ENCODE measurements around the gene FAM193A. TPM values are rescaled to one million over a fixed set of nuclear protein-coding genes. Genes with fewer than 3 reads are reported as not detected.

Gene FAM193A
- polyA plus RNA-seq, 1 donor (not counting 4 experiments of a cell fraction or from before 2014, with no cell fraction given) = 3.6 TPM

GRCh38 chr4:2574863-2575262 is 38.4 kb downstream of the FAM193A start:
- no peak overlapping the region for H3K9ac ChIP-seq (ENCODE audit: control insufficient read depth, extremely low read depth, insufficient read depth, low read length)
- no peaks in the 10 kb centered on the region for H3K4me1 ChIP-seq (ENCODE audit: control insufficient read depth, extremely low read depth, insufficient read depth, low read length)
- no peaks in the 10 kb centered on the region for H3K9me3 ChIP-seq (ENCODE audit: control insufficient read depth, low read depth, low read length)
- no peak overlapping the region for H3K4me3 ChIP-seq (ENCODE audit: control insufficient read depth in 2 of 3, extremely low read depth in 1 of 3, insufficient read depth in 2 of 3, low read depth in 1 of 3, low read length in 3 of 3)
- no peak for TF ChIP-seq CTCF (optimal IDR thresholded peaks at IDR 0.05 in 1 of 3, IDR thresholded peaks at IDR 0.05 in 1 of 3, conservative IDR thresholded peaks at IDR 0.05 in 1 of 3; ENCODE audit: extremely low read depth in 1 of 3, insufficient read depth in 2 of 3, low read length in 3 of 3)
- TF ChIP-seq EZH2 (IDR thresholded peaks at IDR 0.05; ENCODE audit: low read length) = no peak
- dilution Hi-C loops (cut with MboI; ENCODE audit: extremely low pct_ligation_motif_present, low sequenced_read_pairs) = no loop called here
- H2AFZ ChIP-seq (ENCODE audit: control insufficient read depth, low read length) = no peak overlapping the region
- FAIRE-seq = no peak
- no peaks in the 10 kb centered on the region for H3K36me3 ChIP-seq (ENCODE audit: control insufficient read depth in 2 of 2, extremely low read depth in 1 of 2, insufficient read depth in 2 of 2, low read length in 2 of 2)
- no peak overlapping the region for H3K27ac ChIP-seq (ENCODE audit: control insufficient read depth, insufficient read depth, low read length)
- no peak for DNase-seq (ENCODE audit: low read depth, low spot score)
- peaks cover 3% of the 10 kb centered on the region for H4K20me1 ChIP-seq (ENCODE audit: control insufficient read depth, extremely low read depth, insufficient read depth, low read length)
- no peaks in the 10 kb centered on the region for H3K9me1 ChIP-seq (ENCODE audit: control insufficient read depth, extremely low read depth, insufficient read depth, low read length)
- H3K79me2 ChIP-seq (ENCODE audit: control insufficient read depth, insufficient read depth, low read length) = peaks cover 91% of the 10 kb centered on the region
- H3K27me3 ChIP-seq (ENCODE audit: control insufficient read depth, extremely low read depth, insufficient read depth, low read length) = no peaks in the 10 kb centered on the region
- no peak overlapping the region for H3K4me2 ChIP-seq (ENCODE audit: control insufficient read depth, extremely low read depth, insufficient read depth, low read depth, low read length)

- TF ChIP-seq EZH2 (IDR thresholded peaks at IDR 0.05; ENCODE audit: low read length) (no peak), CTCF (optimal IDR thresholded peaks at IDR 0.05 in 1 of 3, IDR thresholded peaks at IDR 0.05 in 1 of 3, conservative IDR thresholded peaks at IDR 0.05 in 1 of 3; ENCODE audit: extremely low read depth in 1 of 3, insufficient read depth in 2 of 3, low read length in 3 of 3) (no peak)
- no peaks in the 10 kb centered on the region for H3K36me3 ChIP-seq (ENCODE audit: control insufficient read depth in 2 of 2, extremely low read depth in 1 of 2, insufficient read depth in 2 of 2, low read length in 2 of 2)
- H3K4me3 ChIP-seq (ENCODE audit: control insufficient read depth in 2 of 3, extremely low read depth in 1 of 3, insufficient read depth in 2 of 3, low read depth in 1 of 3, low read length in 3 of 3) = no peak overlapping the region
- no peaks in the 10 kb centered on the region for H3K4me1 ChIP-seq (ENCODE audit: control insufficient read depth, extremely low read depth, insufficient read depth, low read length)
- H3K9me1 ChIP-seq (ENCODE audit: control insufficient read depth, extremely low read depth, insufficient read depth, low read length) = no peaks in the 10 kb centered on the region
- no peak for FAIRE-seq
- H3K27me3 ChIP-seq (ENCODE audit: control insufficient read depth, extremely low read depth, insufficient read depth, low read length) = no peaks in the 10 kb centered on the region
- H3K9ac ChIP-seq (ENCODE audit: control insufficient read depth, extremely low read depth, insufficient read depth, low read length) = no peak overlapping the region
- peaks cover 86% of the 10 kb centered on the region for H3K79me2 ChIP-seq (ENCODE audit: control insufficient read depth, insufficient read depth, low read length)
- H3K9me3 ChIP-seq (ENCODE audit: control insufficient read depth, low read depth, low read length) = no peaks in the 10 kb centered on the region
- no peak overlapping the region for H3K27ac ChIP-seq (ENCODE audit: control insufficient read depth, insufficient read depth, low read length)
- peaks cover 3% of the 10 kb centered on the region for H4K20me1 ChIP-seq (ENCODE audit: control insufficient read depth, extremely low read depth, insufficient read depth, low read length)
- DNase-seq (ENCODE audit: low read depth, low spot score) = no peak
- H3K4me2 ChIP-seq (ENCODE audit: control insufficient read depth, extremely low read depth, insufficient read depth, low read depth, low read length) = no peak overlapping the region
- no peak overlapping the region for H2AFZ ChIP-seq (ENCODE audit: control insufficient read depth, low read length)
- dilution Hi-C loops (cut with MboI; ENCODE audit: extremely low pct_ligation_motif_present, low sequenced_read_pairs) = no loop called here
Measured at GRCh38 chr4:2576290-2576689, 39.8 kb downstream of the FAM193A start.
